GM21367 (cell line): ENCODE results near the gene FGFRL1.

Experiments used
- ATAC-seq: cut with Tn5 transposase; IDR thresholded peaks from one replicate; pipeline ENCODE4 v1.9.1; 2021; ENCODE audit not compliant: unreplicated experiment

The FGFRL1 gene, protein sequence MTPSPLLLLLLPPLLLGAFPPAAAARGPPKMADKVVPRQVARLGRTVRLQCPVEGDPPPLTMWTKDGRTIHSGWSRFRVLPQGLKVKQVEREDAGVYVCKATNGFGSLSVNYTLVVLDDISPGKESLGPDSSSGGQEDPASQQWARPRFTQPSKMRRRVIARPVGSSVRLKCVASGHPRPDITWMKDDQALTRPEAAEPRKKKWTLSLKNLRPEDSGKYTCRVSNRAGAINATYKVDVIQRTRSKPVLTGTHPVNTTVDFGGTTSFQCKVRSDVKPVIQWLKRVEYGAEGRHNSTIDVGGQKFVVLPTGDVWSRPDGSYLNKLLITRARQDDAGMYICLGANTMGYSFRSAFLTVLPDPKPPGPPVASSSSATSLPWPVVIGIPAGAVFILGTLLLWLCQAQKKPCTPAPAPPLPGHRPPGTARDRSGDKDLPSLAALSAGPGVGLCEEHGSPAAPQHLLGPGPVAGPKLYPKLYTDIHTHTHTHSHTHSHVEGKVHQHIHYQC

DNA sequence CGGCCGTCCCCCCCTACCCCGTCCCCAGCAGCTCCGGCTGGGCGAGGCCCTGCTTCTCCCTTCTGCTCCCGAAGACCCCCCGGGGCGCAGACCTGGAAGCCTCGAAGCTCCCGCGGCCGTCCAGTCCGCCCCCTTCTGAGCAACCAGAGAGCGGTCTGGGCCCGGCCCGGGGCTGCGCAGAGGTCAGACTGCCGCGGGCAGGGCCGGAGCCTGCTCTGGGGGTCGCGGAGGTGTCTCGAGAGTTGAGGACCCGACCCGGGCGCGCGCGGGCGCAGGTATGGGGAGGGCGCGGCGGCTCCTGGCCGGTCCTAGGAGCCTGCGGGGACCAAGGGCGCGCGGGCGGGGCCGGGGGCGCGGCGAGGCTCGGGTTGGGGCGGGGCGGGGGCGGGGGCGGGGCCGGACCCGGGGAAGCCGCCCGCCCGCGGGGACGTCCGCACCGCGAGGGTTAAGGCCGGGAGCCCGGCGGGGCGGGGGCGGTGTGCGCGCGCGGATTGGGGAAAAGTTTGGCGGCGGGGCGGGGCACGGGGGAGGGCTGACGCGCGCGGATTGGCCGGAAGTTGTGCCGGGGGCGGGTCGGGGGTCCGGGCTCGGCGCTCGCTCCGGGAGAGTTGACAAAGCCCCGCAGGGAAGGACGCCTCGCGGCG lies at the start of gene FGFRL1:
Gene FGFRL1 (plus strand): TSS at position 605 of the 644 bp plus-strand sequence. CDS start 860 bp downstream, outside the sequence.
- no peak for ATAC-seq

DNA sequence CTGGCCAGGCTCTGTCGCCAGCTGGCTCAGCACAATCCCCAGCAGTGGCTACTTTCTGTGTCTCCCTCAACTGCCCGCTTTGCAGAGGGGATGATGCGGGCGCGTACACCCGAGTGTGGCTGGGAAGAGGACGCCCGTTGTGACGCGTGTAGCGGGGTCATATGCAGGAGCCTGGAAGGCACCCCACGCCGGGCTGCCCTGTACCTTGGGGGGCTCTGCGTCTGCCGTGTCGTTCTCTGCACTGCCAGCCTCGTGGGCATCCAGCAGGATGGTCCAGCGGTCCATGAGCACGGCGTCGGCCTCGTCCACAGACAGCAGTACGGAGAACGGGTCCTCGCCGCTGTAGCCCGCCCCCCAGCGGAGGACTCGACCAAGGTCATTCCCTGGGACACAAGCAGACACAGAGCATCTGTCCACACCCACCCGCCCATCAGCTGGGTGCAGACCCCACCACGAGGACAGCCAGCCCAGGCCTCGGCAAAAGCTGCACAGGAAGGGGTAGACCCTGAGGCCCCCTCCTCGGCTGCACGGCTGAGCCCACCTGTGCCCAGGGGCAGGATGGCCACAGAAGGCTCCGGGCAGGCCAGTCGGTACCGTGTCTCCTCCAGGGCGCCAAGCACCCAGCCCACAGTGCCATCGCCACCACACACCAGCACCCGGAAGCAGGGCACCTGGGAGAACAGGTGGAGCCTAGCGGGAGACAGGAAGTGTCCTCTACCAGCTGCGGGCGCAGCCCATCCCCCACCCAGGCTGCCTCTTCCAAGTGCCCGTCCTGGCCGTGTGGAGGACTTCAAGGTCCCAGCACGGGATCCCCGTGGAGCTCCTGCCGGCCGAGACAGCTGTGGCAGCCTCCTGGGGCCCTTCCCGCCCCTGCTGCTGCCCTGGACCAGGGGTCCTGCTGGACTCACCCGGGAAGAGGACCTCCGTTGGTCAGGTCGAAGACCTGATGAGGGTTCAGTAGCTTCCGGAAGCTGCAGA lies 48.9 kb upstream of the FGFRL1 start:
- no peak for ATAC-seq

DNA sequence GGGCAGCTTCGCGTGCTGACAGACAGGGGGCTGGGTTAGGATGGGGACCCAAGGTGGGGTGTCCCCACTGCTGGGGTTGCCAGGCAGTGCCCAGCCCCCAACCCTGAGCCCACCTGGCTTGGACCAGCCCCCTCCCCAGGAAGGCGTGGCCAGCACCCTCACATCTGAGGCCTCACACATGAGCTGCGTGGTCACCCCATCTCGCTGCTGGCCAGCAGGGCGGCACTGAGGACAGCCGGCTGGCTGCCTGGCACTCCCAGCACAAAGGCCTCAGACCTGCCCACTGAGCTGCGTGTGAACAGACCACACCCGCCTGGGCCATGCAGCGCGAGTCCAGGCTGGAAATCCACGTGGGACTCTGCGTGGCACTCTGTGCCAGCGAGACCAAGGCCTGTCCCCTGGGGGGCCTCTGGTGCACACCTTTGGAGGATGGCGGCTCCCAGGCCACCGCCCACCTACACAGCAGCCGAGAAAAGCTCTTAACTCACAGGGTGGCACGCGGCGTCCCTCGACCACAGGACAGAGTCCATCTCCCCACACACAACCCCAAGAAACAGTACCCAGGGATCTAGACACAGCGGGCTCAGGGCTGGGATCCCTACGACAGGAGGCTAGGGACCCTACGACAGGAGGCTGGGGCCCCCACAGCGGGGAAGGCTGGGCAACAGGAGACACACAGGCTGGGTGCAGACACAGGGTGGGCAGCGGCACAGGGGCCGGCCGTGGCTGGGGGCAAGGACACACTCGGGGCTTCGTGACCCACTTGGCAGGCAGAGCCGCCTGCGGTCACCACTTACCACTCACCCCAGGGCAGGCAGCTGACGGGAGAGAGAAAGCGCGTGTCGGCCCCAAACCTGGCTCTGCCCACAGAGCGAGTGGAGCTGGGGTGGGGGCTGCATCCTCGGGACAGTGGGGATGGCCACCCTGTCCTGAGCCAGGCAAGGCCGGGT lies 47.9 kb upstream of the FGFRL1 start:
- no peak for ATAC-seq

DNA sequence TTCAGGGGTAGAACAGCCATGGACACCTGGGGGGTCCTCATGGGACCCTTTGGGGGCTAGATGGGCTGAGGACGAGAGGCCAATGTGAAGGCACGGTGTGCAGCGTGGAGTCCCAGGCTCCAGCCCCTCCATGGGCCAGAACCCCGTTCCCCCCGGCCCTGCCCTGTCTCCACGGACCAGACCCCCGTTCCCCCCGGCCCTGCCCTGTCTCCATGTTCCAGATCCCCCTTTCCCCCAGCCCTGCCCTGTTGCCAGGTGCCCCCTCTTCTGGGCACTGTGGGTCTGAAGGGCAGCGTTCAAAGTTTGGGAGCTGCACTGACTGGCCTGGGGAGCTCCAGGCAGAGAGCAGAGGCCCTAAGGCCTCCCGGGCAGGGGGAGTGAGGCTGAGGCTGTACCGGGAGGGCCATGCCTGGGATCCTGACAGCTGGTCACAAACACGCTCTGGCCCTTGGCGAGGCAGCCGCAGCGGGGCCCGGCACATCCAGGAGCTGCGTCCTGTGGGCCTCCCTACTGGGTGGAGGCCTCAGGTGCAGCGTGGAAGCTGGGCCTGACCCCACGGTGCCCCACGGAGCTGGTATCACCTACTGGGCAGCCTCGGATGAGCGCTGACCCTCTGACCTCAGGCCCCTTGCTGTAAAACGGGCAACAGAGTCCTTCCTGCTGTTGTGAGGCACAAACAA lies 46.9 kb upstream of the FGFRL1 start:
- ATAC-seq: no peak

DNA sequence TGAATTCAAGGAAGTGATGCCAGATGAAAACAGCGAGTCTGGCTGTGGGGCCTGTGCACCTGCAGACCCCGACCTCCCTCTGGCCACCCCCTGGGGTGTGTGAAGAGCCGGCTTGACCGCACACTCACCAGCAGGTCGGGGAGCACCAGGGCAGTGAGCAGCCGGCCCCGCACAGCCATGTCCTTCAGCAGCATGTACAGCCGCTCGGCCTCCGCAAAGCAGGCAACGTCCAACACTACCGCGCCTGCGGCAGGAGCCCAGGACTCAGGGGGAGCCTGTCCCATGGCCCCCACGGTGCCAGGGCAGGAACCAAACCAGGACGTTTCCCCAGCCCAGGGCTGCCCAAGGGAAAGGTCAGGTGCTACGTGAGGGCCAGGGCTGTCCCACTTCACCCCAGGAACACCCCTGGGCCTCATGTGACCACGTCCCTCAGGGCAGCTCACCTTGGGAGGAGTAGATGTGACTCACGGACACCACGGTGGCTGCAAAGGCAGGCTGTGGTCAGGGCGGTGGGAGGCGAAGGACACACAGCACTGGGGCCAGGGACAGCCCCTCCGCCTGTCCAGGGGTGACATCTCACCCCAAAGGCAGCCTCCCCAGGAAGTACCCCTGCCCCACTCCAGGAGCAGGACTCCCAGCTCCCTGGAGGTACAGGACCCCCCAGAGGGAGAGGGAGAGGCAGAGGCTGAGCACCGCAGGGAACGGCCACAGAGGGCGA lies 46.2 kb upstream of the FGFRL1 start:
- no peak for ATAC-seq

DNA sequence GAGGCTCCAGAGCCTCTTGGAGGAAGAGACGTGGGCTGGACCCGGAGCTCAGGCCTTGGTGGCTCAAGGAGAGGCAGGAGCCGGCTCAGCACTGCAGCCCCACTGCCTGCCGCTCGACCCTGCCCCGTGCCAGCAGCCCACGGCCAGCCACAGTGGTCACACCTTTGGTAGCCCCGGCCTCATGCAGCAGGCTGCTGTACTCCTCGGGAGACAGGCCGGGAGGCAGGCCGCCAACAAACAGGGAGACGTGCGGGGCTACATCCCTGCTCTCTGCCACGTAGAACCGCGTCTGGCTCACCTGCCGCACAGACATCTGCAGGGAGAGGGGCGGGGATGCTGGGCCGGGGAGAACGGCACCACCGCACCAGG lies 45.7 kb upstream of the FGFRL1 start:
- ATAC-seq: no peak

DNA sequence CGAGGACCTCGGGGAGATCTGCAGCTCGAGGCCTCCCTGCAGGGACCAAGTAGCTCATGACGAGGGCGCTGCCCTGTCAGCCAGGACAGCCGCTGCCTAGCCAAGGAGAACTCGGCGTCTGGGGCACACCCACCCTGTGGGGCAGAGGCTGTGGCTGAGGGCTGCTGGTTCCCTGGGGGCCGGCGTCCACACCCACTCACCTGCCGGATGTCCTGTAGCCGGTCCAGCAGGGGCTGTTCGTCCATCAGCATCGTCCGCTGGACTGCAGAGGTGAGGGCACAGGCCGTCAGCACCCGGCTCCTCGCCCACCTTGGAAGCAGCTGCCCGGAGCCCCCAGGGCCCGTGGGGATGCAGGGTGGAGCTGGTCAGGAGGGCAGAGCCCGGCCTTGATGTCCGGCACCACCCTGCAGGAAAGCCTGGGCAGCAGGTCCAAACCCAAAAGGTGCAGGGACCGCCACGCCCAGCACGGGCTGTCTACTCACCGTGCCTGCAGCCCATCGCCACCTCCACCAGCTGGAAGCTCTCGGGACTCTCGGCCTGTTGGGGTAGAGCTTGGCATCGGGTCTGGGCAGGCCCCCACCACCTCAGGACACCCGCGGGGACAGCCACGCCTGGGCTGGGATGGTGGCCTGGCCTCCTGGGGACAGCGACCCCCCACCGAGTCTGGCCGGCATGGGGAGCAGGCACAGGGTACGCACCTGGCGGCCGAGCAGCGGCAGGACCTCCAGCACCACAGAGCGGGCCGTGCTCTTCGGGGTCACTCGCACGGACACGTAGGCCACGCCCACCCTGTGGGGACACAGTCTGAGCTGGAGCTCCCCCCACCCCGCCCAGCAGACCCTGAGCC lies 44.9 kb upstream of the FGFRL1 start:
- ATAC-seq: no peak

DNA sequence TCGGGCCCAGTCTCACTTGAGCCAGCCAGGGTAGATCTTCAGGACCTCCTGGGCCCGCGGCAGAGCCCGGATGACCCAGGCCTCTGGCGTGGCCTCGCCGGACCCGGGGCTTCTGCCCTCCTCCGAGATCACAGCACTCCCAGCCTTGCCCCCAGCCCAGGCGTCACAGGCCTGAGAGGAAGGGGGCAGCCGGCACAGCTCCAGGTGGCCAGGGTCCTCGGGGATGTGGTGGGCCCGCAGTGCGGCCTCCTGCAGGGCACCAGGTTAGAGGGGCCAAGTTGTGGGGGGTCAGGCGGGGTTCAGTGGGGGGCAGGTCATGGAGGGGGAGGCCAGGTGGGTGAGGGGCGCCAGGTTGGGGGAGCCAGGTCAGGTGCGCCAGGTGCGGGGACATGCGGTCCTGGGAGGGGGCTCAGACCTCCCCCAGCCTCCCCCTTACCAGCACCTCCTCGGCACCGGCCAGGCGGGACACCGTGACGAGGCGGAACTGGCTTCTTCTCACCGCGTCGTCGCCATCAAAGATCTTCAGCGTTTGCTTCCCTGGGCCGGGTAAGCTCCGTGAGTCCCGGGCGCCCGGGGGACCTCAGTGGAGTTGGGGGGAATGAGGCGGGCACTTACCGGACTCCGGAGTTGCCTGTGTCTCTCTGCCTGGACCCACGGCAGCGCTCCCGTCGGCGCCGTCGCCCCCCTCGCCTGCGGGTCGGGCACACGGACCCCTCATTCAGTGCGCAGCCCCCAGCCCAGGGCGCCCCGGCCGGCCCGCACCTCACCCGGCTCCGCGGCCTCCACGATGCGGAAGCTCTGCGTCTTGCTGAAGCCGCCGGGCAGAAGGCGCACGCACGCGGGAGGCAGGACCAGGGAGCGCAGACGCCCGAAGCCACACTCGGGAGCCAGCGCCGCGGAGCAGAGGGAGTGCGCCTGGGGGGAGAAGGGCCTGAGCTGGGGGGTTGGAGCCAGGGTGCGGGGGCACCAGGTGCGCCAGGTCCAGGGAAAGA lies 44.0 kb upstream of the FGFRL1 start:
- no peak for ATAC-seq

DNA sequence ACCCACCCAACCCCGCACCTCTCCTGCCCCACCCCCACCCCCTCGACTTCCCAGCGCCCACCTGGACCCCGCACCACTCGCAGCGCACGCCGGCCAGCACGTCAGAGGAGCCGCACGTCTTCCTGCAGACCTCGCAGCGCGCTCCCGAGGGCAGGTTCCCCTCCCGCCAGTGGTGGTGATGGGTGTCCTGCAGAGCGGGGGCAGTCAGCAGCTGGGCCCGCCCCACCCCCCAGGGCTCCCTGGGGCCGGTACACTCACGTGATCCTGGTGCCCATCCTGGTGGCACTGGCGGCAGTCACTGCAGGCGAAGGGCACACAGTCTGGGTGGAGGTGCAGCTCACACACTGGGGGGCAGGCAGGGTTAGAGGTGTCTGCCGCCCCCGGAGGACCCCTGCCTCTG lies 43.2 kb upstream of the FGFRL1 start:
- no peak for ATAC-seq

DNA sequence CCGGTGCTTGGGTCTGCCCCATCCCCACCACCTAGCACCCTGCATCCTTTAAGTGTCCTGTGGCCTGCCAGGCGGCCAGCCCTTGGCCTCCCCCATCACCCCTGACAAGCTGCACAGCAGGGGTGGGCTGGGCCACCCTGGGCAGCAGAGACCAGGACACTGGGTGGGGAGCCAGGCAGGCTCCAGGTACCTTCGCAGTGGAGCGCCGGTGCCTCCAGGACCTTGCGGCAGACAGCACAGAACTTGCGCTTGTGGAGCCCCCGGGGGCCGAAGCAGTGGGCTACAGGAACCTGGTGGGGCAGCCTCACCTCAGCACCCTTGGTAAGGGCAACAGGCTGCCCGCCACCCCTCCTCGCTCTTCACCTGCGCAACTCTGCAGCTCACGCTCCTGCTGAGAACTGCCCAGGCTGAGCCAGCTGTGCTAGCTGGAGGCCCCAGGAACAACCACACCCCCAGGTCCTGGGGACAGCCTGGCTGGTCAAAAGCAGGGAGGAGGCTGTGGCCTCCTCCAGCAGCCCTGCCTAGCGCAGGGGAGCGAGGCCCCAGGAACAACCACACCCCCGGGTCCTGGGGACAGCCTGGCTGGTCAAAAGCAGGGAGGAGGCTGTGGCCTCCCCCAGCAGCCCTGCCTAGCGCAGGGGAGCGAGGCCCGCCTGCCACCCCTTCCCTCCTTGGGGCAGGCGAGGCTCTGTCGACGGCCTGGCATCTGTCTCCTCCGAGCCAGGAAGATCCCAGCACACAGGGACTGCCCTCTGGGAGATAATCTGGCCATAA lies 42.6 kb upstream of the FGFRL1 start:
- ATAC-seq: no peak

DNA sequence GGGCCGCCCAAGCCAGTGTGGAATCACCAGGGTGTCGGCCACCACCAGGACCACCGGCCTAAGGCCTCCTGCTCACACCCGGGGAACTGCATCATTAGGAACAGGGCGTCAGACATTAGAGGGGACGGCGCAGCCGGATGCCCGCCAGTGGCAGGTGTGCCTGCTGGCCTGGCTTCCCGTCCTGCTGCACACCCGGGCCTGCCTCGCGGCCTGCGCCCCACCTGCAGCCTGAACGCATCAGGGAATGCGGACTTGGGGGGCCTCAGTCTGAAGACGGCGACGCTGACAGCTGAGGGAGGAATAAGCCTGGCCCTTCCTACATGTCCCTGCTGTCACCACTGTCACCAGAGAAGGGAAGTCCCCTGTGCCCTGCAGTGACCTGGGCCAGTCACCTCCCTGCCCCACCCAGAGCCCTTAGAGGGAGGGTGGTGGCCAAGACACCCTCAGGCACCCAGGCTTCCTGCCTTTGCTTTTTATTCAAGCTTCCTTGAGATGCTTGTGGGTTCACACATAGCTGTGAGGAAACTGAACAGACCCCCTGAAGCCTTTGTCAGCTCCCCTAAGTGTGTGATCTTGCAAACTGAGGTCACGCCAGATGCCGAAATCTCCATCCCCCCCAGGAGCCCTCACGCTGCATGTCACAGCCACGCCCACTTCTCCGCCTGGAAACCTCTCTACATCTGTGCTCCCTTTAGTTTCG lies 41.2 kb upstream of the FGFRL1 start:
- no peak for ATAC-seq

DNA sequence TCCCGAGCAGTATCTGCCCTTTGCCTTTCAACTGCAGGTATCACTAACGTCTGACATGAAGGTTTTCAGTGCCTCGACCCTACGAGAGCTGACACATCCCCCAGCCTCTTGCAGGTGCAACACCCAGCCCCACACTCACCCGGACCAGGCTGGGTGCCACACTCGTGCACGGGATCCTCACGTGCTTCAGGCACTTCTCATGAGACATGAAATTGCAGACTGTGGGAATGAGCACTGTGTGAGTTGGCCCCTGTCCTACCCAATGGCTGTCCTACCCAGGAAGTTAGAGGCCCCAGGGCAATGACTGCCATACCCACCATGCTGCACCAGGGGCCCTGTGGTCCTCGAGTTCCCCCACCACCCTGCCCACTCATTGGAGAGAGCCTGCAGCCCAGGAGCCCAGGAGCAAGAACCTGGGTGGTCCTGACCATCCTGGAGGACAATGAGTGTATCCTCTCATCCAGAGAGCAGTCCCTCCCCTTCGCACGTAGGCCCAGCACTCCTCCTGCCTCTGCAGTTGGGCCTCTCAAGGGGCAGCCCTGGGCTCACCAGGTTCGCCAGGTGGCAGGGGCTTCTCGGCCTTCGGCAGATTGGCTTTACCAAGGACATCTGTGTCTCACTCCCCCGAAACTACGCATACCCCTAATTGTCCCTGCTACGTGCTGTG lies 40.4 kb upstream of the FGFRL1 start:
- no peak for ATAC-seq

DNA sequence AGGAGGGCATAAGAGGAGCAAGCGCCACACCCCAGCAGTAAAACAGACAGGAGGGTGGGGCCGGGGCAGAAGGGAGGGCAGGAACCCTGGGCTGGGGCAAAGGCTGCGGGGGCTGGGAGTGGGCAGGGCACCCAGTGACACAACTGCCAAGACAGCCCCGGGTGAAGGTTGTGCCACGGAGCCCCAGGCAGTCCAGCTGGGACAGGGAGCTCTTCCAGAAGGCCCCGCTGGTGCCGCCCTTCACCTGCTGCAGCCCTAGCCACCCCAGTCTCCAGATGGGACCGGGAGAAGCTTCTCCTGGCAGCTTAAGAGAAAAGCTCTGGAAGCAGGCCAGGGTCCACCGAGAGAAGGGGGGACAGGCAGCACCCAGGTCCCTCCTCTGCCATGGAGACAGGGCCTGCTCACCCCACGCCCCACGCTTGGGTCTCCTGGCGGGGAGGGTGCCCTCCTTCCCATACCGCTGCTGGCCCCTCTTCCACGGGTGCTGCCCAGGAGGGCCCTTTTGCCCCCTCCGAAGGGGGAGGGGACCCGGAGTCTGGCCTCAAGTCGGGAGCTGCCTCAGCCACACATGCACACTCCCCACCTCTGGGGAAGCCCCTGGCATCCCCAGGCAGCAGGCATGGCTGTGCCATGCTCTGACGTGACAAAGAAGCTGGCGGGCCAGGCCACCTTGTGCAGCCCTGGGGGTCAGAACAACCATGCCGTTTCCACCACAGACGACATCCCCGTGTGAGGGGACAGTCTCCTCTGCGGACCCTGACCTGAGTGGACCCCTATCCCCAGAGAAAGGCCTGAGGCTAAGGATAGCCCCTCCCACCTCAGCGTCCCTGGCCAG lies 39.5 kb upstream of the FGFRL1 start:
- ATAC-seq: no peak
